Activated CD8-positive, alpha-beta memory T cell treated with anti-CD3 and anti-CD28 coated beads, Interleukin-2, amount 50 U/mL, for 24 hours (primary cell): Measurements from ENCODE around the gene DUS3L.
"Not testable (repeated sequence)": the region's sequence is repeated elsewhere in the genome, so short reads cannot be mapped to it uniquely, and the experiment has no call there.

ENCODE experiments used
- DNase-seq: peaks from one replicate; pipeline ENCODE4 v3.0.0-alpha.2; 2020; ENCODE audit errors: extremely low read depth

Gene DUS3L

GRCh38 chr19:5774921-5775320, 16.0 kb downstream of the DUS3L start:
- DNase-seq = no peak

- DNase-seq = no peak
Observed at GRCh38 chr19:5773276-5773675, 17.7 kb downstream of the DUS3L start.

GRCh38 chr19:5772416-5772815, 18.5 kb downstream of the DUS3L start:
- DNase-seq = no peak

- no peak for DNase-seq
Observed at GRCh38 chr19:5767949-5768348, 23.0 kb downstream of the DUS3L start.

- no peak for DNase-seq
Observed at GRCh38 chr19:5765220-5765619, 25.7 kb downstream of the DUS3L start.

- no peak for DNase-seq
Observed at GRCh38 chr19:5762608-5763217, 28.2 kb downstream of the DUS3L start.

- DNase-seq = no peak
Observed at GRCh38 chr19:5753743-5754142, 37.2 kb downstream of the DUS3L start.

GRCh38 chr19:5751709-5752108, 39.3 kb downstream of the DUS3L start:
- no peak for DNase-seq

GRCh38 chr19:5749505-5749904, 41.5 kb downstream of the DUS3L start:
- no peak for DNase-seq

GRCh38 chr19:5748920-5749319, 42.0 kb downstream of the DUS3L start:
- not testable (repeated sequence) for DNase-seq

- not testable (repeated sequence) for DNase-seq
Observed at GRCh38 chr19:5744999-5745398, 46.0 kb downstream of the DUS3L start.

GRCh38 chr19:5743630-5744029, 47.3 kb downstream of the DUS3L start:
- DNase-seq = no peak

GRCh38 chr19:5742051-5742450, 48.9 kb downstream of the DUS3L start:
- no peak for DNase-seq

- DNase-seq = no peak
Observed at GRCh38 chr19:5738423-5738822, 52.5 kb downstream of the DUS3L start.
